ENCODE measurements around the gene CDCP1.
"Not testable (repeated sequence)": the region's sequence is repeated elsewhere in the genome, so short reads cannot be mapped to it uniquely, and the experiment has no call there.

The CDCP1 gene

DNA sequence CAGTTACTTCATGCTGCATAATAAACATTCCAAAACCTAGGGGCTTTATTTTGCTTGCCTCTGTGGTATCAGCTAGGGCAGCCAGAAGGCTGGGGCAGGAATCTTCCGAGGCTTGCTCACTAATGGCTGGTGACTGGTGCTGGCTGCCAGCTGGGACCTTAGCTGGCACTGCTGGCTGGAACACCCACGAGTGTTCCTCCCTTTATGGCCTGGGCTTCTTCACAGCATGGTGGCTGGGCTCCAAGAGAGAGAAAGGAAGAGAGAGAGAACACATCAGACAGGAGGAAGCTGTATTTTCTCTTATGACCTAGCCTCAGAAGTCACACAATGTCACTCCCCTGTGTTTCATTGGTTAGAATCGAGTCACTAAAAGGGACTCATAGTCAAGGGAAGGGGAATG lies 23.9 kb upstream of the CDCP1 start:
- no peak for DNase-seq

DNA sequence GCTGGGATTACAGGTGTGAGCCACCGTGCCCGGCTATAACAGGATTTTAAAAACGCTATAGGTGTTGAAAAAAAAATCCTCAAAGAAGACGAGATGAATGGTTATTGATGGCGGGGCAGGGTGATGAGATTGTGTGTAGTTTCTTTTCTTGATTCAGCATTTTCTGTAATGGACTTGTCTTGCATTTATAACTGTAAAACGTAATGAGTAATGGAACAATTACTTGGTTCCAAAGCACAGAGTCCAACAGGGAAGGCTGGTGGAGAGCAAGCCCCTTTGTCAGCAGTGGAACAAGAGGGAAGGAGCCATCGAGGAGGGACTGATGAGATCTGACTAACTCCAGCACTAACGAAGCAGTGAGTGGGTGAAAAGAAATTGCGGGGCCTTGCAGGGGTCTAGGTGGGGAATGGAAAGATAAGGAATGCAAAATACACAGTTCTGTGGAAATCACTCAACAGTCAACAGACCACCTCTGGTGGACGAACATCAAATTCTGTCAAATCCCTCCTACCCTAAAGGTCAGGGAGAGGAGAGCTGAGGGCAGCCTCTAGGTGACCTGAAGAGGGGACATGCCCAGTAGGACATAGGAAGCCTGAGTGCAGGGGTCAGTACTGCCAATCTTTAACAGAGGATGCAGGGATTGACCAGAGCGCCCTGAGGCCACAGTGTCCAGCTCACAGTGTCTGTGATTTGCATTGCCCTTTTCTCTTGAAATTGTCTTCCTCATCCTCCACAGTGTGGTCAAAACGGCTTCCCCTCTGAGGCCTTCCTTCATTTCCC lies 23.1 kb upstream of the CDCP1 start:
- DNase-seq = no peak

DNA sequence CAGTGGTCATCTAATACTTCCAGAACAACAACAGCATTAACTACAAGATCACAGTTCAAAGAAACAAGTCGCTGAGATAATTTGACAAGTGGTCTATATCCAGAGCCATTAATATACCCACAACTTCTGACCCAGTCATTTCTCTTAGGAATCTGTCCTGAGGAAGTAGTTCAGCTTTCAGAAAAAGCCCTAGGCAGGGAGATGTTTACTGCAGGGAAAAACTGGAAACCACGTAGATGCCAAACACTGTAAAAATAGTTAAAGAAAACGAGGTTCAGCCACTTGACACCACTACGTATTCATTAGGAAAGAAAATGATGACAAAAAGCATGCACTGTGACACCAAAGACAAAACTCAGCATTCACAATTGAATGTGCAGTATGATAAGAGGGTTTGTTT lies 22.3 kb upstream of the CDCP1 start:
- DNase-seq = no peak

DNA sequence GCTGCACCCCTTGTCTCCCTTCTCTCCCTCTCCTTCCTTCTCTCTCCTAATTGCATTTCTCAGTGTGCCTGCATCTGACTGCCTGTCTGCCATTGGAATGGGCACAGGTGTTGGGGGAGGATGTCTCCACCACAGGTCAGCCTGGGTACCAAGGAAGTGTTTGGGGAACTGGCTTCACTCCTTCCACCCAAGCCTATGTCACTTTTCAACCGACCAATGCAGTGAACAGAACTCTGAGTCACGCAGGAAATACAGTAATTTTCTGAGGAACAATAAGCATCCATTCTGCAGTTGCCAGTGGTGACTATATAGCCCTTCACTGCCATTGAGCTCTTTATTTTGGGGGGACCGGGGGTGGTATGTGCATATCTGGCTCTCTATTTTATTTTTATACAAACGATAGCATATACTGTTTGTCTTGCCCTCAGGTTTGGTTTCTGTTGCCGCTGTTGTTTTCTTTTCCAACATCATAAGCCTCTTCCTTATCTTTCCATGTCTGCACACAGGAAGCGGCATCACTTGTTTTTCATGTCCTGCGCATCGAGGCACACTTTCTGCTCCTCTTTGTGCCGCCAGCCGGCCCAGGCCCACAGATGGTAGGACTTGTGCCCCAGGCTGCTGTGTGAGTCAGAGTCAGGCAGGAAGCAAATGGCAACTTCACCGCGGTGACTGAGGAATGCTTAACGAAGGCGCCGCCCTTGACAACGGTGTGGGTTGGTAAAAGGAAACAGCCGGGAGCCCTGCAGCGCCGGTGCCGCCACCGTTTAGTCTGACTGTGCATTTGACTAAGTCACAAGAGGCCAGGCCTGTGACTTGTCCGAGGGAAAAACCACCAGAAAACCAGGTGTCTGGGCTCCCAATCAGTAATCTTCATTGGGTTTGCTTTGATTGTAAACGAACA lies 21.1 kb upstream of the CDCP1 start:
- peak; percentile 93 for DNase-seq

DNA sequence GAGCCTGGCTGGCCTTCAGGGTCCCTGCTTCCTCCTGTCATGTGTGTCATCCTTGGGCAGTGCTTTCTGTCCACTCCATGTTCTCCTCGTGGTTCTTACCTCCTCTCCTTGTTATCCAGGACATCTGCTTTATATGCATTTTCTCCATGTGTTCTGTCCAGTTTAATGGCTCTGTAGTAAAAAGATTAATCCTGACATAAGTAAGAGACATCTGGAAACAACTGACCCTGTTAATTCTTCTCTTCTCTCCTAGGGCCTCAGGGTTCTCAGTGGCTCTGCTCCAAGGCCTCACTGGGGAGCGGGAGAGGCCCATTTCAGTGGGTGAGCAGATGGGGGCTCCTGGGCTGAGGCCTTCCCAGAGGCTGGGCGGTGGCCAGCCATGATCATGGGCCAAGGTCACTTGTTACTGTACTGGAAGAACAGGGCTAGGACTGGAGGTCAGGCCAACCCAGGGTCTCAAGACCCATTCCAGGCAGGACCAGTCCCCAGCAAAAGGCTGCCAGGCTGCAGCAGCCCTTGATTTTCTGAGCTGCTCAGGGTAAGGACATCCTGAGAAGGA lies 20.2 kb upstream of the CDCP1 start:
- no peak for DNase-seq

DNA sequence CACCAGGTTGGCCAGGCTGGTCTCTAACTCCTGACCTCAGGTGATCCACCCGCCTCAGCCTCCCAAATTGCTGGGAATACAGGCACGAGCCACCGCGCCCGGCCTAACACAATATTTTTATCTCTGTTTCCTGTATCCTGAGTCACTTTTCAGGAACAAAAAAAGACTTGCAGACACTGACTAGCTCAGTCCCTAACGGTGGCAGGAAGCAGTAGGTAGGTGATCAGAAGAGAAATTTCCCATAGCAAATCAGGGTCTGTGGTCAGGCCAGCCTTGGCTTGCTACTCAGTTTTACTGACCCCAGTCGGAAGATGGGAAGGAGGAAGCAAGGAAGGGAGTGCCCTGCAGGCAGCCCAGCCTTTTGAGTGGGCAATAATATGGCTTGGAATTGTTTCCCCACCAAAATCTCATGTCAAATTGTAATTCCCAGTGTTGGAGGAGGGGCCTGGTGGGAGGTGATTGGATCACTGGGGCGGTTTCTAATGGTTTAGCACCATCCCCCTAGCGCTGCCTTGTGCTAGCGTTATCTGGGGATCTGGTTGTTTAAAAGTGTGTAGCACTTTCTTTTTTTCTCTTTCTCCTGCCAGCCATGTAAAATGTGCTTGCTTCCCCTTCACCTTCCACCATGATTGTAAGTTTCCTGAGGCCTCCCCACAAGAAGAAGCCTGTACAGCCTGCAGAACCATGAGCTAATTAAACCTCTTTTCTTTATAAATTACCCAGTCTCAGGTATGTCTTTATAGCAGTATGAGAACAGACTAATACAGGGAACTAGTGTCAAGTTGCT lies 19.5 kb upstream of the CDCP1 start:
- DNase-seq = no peak

DNA sequence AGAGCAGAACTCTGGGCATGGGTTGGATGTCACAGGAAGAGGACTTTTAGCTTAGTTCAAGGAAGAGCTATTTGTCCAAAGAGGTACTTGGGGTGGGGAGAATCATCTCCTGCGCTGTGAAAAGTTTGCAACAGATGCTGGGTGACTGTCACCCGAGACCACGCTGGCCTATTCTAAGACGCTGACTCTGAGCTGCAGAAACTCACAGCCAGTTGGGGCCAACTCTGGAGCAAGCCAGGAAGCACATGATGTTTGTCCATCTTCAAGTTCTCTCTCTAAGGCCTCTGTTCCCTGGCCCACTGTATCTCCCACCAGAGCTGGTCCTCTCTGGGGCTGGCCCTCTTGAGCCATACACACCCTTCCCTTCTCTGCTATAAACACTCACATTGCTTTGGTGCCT lies 17.9 kb upstream of the CDCP1 start:
- no peak for DNase-seq

DNA sequence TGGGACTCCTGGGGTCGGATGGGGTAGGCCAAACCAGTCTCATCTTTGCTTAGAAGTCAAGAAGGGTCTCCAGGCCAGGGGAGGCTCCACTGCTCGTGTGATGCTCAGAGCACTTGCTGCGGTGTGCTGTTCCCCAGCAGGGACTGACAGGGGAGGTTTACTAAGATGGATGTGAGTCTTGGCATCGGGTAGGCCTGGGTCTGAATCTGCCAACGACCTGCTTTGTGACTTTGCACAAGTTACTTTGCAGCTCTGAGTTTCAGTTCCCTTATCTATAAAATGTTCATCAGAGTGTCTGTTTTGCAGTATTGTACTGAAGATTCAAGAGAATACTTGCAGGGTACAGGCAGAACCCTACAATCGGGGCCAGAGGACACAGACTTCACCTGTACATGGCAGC lies 17.3 kb upstream of the CDCP1 start:
- DNase-seq = no peak

DNA sequence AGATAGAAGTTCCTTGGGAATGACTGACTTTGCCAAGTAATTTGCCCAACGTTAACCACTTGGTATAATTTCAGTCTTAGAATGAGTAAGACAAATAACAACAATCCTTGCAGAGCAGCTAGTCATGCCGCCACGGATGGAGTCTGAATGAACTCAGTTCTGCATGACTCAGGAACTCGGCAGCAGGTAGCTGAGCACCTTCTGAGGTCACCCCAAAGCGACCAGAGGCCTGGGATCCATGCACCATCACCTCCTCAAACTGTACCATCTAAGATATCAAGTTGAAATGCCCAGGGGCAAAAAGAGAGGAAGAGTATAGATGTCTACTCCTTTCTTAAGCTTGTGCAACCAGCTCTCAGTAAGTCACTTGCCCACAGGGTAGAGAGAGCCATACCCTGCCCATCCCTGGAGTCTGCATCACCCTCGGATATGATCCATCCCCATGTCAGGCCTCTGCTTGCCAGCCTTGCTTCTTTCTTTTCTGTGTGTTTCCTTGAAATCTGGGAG lies 8.5 kb upstream of the CDCP1 start:
- peak; percentile 50 for DNase-seq

DNA sequence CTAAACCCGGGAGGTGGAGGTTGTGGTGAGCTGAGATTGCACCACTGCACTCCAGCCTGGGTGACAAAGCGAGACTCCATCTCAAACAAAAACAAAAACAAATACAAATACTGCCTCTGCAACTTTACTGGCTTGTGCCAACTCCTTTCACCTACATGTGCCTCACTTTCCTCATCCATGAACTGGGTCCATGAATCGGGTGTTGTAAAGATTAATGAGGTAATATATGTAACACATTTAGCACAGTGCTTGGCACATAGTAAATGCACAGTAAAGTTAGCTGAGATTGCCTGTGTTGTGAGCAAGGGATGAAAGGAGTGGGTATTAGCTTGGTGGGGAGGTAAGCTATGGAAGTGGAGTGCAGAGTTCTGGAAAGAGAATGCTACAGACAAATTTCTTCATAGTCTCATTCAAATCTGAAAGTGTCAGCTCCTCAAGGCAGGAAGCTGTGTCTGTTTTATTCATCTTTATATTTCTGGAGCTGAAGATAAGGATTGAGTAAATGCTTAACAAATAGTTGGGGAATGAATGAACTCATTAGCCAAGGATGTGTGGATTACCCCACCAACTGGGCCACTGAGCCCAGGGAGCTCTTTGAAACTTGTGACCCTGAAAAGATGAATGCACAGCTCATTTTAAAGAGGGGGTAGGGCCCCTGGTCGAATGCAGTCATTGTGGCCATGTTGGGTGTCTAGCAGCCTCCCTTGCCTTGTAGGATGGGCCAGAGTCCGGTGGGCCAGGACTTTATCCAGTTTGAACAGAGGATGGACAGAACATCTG lies 7.7 kb upstream of the CDCP1 start:
- peak; percentile 68 for DNase-seq

DNA sequence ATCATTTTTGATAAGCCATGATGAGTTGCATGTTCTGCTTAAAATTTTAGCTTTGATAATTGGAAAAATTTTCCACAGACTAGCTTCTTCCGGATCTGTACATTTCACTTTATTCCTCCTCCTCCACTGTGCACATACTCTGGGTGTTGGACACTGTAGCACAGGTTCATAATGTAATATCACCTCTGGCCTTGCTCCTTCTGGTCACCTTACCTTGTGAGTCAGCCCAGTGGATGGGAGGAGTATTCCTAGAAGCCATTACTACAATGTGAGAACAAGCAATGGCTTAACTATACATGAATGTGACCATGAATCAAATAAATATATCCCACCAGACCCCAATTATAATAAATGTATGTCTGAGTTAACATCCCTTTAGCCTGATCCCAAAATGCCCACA lies 6.1 kb upstream of the CDCP1 start:
- no peak for DNase-seq

DNA sequence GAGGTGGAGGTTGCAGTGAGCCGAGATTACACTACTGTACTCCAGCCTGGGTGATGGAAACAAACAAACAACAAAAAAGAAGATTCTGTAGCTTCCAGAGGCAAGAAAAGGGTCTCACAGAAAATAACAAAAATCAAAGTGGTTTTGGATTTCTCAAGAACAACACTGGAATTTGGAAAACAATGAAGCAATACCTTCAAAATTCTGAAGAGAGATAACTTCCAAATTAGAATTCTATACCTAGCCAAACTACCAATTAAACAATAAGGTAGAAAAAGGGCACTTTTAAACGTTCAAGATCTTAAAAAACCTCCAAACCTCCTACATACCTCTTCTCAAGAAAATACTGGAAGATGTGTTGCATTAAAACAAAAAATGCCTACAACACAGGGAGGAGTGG lies 4.9 kb upstream of the CDCP1 start:
- no peak for DNase-seq

DNA sequence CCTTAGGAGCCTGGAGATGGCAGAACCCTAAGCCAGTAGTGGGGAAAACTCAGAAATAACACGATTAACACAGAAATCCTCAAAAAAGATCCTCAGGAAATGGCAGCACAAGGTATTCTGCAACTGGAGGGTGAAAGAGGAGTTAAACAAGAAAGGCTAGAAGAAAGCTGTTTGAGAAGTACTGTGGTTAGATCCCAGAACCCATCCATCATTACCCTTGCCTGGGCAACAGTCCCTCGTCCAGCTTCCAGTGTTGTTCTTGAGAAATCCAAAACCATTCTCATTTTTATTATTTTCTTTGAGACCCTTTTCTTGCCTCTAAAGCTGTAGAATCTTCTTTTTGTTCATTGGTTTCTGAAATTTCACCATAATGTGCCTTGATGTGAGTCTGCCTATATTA lies 2.7 kb upstream of the CDCP1 start:
- DNase-seq = no peak

DNA sequence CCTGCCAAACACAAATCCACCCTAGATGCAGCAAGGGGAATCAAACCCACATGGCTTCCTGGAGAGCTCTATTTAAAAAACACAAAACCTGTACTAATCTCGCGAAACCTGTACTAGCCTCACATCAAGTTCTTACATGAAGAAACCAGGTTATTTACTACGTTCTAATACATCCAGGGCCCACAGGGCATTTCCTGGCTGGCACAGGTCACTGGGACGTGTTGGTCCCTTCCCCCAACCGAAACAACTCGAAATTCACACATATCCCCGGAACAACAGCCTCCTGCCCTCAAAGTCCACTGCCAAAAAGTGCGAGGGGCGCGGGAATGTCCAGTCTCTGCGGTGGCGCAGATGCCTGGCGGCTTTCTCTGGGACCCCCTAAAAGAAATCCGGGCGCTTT lies 955 bp downstream of the CDCP1 start:
- DNase-seq = no peak

DNA sequence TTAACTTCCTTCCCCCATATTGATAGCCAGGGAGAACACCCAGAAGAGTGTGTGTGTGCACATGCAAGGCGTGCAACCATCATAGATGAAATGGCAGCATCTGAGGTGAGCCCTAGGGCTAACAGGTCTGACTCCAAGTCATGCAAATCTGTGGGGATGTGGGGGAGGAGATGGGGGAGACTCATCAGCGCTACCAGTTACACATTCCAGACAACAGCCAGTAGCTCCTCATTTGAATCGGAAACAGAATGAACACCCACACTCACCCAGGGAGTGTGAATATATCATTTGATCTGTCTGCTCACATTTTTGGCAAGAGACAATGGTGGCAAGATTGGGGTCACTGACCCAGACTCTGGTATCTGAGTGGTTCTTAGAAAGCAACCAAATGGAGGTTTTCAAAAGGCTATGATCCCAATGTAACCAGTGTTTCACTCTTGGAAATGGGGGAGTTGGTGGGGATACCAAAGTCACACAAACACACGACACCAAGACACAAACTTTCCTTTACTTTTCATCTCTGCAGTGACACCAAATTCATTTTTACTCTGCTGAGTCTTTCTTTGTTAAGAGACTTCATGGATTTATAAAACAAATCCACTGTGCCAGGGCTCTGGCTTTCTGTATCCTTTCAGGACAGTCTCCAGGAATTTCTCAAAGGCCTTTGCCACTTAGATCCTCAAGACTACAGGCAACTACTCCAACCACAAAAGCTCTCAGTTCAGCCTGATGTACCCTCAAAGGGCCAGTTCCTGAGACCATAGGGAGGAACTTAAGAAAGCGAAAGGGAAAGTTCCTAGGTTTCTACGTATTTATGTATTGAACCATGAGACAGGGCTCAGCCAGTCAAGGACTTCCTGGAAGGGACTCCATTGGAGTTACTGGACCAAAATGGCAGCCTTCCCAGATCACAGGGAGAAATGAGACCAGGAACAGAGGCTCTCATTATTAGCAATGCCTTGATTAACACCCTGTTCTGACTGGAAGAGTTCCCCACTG lies 2.2 kb downstream of the CDCP1 start:
- DNase-seq = no peak

DNA sequence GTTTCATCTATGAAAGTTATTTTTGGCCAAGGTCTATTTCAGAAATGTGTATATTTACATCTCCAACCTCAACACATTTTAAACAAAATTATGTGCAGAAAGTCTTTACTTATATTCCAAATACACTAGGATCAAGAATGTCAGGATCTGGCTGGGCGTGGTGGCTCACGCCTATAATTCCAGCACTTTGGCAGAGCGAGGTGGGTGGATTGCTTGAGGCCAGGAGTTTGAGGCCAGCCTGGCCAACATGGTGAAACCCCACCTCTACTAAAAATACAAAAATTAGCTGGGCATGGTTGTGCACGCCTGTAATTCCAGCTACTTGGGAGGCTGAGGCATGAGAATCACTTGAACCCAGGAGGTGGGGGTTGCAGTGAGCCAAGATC lies 5.4 kb downstream of the CDCP1 start:
- not testable (repeated sequence) for DNase-seq

DNA sequence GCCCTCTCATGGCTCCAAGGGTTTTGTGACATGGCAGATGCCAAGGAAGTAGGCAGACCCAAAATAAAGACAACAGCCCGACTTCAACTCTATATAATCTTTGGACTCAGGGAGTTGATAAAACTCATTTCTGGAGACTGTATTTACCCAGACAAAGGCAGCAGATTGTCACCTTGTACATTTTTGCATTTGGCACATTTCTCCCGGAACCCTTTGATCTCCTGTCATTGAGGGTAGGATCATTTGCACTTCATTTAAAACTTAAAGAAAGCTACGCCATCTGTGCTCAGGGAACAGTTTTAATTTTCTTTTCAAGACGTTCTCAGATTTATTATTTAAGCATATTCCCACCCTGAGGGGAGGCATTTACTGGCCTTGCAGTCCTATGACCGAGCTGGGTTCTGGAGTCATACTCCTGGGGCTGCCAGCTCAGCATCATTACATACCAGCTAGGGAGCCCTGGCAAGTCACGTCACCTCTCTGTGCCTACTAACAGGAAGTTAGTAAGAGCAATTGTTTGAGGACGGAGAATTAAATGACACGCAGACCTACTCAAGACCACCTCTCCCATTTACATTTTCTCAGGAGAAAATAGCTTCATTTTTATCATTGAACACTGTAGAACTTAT lies 5.9 kb downstream of the CDCP1 start:
- DNase-seq = peak; percentile 41

DNA sequence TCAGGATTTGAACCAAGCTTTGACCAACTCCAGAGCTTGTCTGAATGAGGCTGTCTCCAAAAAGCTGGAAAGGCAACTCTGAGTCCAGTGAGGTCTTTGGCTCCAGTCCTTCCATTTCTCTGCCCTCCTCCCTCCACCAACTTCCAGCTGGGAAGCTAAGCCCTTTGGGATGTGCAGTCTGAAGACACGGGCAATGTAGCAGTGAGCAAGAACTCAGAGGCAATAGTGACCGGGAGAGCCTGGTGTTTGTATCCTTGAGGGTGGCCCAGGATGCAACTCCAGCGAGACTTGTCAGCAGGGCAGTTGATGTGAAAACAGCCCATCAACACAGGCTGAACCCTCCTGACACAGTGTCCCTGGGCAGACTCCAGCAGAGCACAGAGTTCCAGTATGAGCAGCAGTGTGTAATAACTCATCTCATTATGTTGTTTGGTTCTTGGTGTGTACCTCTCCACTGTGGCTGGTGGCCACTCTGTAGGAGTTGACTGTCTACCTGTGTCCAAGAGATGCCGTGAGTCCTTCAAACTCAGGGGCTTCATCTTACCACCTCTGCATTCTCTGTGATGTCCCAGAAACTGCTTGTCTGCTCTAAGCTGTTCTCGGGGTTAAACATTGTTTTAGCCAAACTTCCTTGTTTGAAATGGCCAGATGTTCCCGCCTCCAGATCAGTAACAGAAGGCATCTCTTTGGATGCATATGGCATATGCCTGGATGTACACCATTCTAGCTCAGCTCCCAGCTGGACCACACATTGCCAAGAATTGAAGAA lies 6.6 kb downstream of the CDCP1 start:
- no peak for DNase-seq

DNA sequence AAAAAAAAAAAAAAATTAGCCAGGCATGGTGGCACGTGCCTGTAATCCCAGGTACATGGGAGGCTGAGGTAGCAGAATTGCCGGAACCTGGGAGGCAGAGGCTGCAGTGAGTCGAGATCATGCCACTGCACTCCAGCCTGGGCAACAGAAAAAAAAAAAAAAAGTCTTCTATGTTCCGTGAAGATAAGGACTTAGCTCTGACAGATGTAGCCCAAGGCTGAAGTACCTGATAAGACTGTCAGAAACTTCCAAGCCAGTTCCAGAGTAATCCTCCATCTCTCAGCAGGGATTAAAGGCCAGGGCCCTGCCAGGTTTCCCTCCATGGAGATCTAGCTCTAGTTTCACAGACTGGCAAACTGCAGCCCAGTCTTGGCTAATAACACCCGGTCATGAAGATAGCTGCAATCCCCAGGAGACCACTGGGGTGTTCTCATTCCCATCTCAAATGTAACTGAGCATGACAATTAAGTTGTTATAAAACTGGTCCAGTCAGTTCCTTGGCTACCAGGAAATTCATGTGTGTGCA lies 8.5 kb downstream of the CDCP1 start:
- peak; percentile 38 for DNase-seq

Data from fibroblast of skin of right biceps (primary cell).